GM21367 (cell line): Measurements from ENCODE around the gene UBE2L6.

Experiments used
- ATAC-seq: cut with Tn5 transposase; IDR thresholded peaks from one replicate; pipeline ENCODE4 v1.9.1; 2021; ENCODE audit not compliant: unreplicated experiment

UBE2L6 gene

GRCh38 chr11:57567515-57568329 is at the start of gene UBE2L6:
Gene UBE2L6 (minus strand): TSS chr11:57567672. CDS start chr11:57567611, 61 bp downstream.
- peak; percentile 68 for ATAC-seq

- ATAC-seq = no peak
Measured at GRCh38 chr11:57616595-57616994, 49.1 kb upstream of the UBE2L6 start.

DNA sequence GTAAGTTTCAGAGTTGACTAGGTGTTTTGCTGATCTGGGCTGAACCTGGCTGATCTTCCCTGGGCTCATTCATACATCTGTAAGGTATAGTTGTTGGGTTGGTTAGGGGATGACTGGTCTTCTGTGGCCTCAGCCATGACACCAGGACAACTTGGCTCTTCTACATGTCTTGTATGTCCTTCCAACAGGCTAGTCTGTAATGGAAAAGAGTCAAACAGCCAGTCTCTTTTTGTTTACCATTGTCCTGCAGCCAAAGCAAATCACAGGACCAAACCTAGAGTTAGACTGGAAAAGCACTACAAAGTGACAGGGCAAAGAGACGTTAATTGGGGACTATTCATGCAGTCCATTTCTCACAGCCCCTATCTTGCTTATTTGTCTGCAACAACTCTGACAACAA is 47.8 kb upstream of the UBE2L6 start:
- no peak for ATAC-seq

DNA sequence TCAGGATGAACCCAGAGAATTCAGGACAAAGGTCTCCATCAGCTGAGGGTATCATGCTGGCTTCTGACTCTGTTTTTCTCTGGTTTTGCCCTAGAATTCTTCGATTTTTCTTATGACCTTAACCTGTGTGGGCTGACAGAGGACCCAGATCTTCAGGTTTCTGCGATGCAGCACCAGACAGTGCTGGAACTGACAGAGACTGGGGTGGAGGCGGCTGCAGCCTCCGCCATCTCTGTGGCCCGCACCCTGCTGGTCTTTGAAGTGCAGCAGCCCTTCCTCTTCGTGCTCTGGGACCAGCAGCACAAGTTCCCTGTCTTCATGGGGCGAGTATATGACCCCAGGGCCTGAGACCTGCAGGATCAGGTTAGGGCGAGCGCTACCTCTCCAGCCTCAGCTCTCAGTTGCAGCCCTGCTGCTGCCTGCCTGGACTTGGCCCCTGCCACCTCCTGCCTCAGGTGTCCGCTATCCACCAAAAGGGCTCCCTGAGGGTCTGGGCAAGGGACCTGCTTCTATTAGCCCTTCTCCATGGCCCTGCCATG is 46.8 kb upstream of the UBE2L6 start:
- ATAC-seq = no peak

- ATAC-seq = no peak
Measured at GRCh38 chr11:57610170-57610569, 42.7 kb upstream of the UBE2L6 start.

GRCh38 chr11:57605028-57605420 is 37.6 kb upstream of the UBE2L6 start:
- no peak for ATAC-seq

GRCh38 chr11:57604296-57605027 is 37.0 kb upstream of the UBE2L6 start:
- ATAC-seq = no peak

DNA sequence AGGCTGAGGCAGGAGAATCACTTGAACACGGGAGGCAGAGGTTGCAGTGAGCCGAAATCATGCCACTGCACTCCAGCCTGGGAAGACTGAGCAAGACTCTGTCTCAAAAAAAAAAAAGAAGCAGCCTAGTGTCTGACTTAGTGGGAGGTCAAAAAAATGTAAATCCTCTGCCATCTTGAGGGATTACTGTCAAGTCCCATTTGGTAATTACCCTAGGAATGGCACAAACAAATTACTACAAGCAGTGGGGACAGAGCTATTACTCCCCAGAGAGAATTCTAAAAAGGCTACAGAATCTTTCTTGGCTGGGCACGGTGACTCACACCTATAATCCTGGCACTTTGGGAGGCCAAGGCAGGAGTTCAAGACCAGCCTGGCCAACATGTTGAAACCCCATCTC is 33.8 kb upstream of the UBE2L6 start:
- no peak for ATAC-seq

- no peak for ATAC-seq
Measured at GRCh38 chr11:57599381-57599780, 31.9 kb upstream of the UBE2L6 start.

GRCh38 chr11:57598831-57599155 is 31.3 kb upstream of the UBE2L6 start:
- no peak for ATAC-seq

DNA sequence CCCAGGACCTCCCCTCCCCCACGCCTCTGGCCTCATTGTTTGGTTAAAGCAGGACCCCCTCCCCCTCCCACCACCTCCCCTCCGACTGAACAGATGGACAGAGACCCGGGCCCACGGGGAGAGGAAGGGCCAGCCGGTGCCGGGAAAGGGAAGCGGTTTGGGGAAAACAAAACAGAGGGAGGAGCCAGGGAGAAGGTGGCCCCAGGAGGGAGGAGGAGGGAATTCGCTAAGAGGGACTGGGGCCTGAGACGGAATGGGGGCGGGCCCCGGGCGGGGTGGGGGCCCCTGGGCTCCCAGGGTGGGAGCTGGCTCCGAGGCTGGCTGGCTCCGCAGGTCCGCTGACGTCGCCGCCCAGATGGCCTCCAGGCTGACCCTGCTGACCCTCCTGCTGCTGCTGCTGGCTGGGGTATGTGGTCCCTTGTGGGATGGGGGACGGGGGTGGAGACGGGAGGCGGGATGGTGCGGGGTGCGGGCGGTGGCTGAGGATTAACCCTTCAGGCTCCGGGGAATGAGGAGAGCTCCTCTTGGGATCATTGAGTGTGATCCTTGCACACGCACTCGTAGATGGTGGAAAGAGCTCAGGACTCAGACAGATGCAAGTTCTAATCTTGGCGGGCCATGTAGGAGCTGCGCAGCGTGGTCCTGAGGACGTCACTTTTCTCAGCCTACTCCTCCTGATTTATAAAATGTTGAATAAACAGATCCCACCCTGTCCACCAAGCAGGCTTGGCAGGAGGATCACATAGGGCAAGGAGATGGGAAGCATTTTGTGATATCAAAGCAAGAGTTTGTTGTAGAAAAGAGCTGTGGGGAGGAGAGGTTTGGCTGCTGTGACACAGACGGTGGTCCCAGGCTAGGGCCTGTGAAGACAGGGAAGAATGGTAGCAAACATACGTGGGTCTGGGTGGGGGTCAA is 30.7 kb upstream of the UBE2L6 start:
- no peak for ATAC-seq

DNA sequence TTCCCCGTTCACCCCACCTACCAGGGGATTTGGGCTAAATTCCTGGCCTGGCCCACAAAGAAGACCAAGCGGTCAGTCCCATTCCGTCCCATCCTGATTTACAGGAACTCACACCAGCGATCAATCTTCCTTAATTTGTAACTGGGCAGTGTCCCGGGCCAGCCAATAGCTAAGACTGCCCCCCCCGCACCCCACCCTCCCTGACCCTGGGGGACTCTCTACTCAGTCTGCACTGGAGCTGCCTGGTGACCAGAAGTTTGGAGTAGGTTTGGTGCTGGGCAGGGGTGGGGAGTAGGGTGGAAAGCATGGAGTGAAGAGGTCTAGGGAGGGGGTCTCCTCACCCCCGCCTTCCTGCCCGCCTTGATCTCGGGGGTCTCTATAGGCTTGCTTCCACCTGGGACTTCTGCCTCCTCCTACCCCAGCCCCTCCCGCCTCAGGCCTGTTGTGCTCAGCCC is 30.0 kb upstream of the UBE2L6 start, which contains the start of gene SERPING1:
SERPING1 (plus strand) TSS at position 225 of the 455 bp plus-strand sequence. CDS start 586 bp downstream, outside the sequence.
- ATAC-seq = no peak

DNA sequence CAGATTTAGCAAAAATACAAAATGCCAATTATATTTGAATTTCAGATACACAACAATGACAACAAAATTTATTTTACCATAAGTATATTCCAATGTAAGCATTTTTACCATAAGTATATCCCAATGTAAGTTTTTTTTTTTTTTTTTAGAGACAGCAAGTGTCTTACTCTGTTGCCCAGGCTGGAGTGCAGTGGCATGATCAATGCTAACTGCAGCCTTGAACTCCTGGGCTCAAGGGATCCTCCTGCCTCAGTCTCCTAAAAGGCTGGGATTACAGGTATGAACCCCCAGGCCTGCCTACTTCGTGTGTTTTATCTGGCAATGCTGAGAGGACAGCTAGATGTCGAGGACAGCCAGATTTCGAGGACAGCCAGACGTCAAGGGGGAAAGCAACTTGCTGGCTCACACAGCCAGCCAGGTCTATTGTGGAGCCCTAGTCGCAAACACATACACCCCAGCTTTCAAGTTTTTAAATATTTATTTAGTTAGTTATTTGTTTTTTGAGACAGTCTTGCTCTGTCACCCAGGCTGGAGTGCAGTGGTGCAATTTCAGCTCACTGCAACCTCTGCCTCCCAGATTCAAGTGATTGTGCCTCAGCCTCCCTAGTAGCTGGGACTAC is 28.9 kb upstream of the UBE2L6 start:
- ATAC-seq = no peak

GRCh38 chr11:57588046-57588710 is 20.7 kb upstream of the UBE2L6 start:
- no peak for ATAC-seq

GRCh38 chr11:57586711-57587245 is 19.3 kb upstream of the UBE2L6 start:
- no peak for ATAC-seq

DNA sequence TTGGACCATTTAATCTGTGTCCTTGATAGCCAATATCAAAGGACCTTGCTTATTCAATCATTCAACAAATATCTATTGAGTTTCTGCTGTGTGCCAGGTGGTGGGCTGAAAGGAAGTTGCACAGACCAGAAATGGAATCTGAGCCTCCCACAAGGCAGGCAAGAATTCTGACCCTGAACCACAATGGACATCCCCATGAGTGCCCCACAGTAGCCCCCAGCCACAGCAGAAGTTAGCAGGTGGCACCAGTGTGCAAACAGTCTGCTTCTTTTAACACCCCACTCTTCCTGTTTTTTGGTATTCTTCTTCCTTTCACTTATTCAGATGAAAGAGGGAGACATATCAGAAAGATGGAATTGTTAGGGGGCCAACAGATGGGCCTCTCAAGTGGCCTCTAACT is 17.8 kb upstream of the UBE2L6 start:
- no peak for ATAC-seq

GRCh38 chr11:57584341-57584740 is 16.9 kb upstream of the UBE2L6 start:
- ATAC-seq = no peak

- no peak for ATAC-seq
Measured at GRCh38 chr11:57574061-57574460, 6.6 kb upstream of the UBE2L6 start.

DNA sequence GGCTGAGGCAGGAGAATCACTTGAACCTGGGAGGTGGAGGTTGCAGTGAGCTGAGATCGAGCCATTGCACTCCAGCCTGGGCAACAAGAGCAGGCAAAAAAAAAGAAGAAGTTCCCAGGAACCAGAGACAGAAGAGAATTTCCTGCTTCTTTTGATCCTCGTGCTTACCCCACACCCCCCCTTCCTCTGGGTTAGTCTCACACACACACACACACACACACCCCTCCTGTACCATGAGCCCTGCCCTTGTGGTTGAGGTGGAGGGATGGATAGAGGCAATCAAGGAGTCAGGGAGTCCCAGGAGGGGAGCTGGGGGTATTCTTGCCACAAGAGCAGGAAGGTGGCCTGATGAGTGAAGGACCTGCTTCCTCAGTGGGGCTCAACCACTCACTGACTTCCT is 4.1 kb upstream of the UBE2L6 start:
- ATAC-seq = no peak

GRCh38 chr11:57568330-57568766 is 876 bp upstream of the UBE2L6 start:
- no peak for ATAC-seq
